WTC11 (cell line): ENCODE results near the gene FNBP1L. TPM values are rescaled to one million over a fixed set of nuclear protein-coding genes. Genes with fewer than 3 reads are reported as not detected.

ENCODE experiments used
- ATAC-seq: fragments of 200-7000 bp; cut with Tn5 transposase; 2 replicates; pipeline ENCODE4 v1.10.0; 2021; ENCODE audit warnings: mild to moderate bottlenecking, moderate library complexity
- CTCF ChIA-PET: fragments of 300-600 bp; sonication (Branson Sonifier 250); formaldehyde crosslinking; loops from one replicate; lab custom pipeline; 2021; ENCODE audit warnings: antibody characterized with exemption; lab: Charles Lee
- POLR2A ChIA-PET: fragments of 350-600 bp; sonication (Branson Sonifier 250); formaldehyde crosslinking; loops from one replicate; lab custom pipeline; 2021; ENCODE audit warnings: antibody characterized with exemption; lab: Charles Lee
- DNase-seq: peaks from one replicate; pipeline ENCODE4 v3.0.0; 2021; ENCODE audit warnings: low spot score
- H3K27ac Mint-ChIP-seq: 2 replicates; pipeline ENCODE4 v1.8.0; 2021; ENCODE audit warnings: mixed read lengths
- H3K27me3 Mint-ChIP-seq: 2 replicates; pipeline ENCODE4 v1.8.0; 2021; ENCODE audit warnings: low read depth, mild to moderate bottlenecking, moderate library complexity, mixed read lengths
- H3K36me3 Mint-ChIP-seq: 2 replicates; pipeline ENCODE4 v1.8.0; 2021; ENCODE audit warnings: mixed read lengths
- H3K4me1 Mint-ChIP-seq: 2 replicates; pipeline ENCODE4 v1.8.0; 2022; ENCODE audit warnings: mixed read lengths
- H3K4me3 Mint-ChIP-seq: 2 replicates; pipeline ENCODE4 v1.8.0; 2021; ENCODE audit warnings: mild to moderate bottlenecking, moderate library complexity, mixed read lengths
- H3K9me3 Mint-ChIP-seq: 2 replicates; pipeline ENCODE4 v1.8.0; 2021; ENCODE audit warnings: mixed read lengths
- EMX1 ChIP-seq: fragments of 250-450 bp; sonication (Bioruptor Pico); IDR thresholded peaks from 2 replicates; pipeline ENCODE4 v1.8.0; 2021; ENCODE audit warnings: mild to moderate bottlenecking
- ESRRA ChIP-seq: sonication (generic); formaldehyde crosslinking; IDR thresholded peaks from 2 replicates; pipeline ENCODE4 v1.8.1; 2022; ENCODE audit warnings: mild to moderate bottlenecking, missing genetic modification reagents, borderline replicate concordance
- JUN ChIP-seq: sonication (generic); formaldehyde crosslinking; IDR thresholded peaks from 2 replicates; pipeline ENCODE4 v1.8.0; 2023; ENCODE audit warnings: mild to moderate bottlenecking, missing genetic modification reagents
- NR2C2 ChIP-seq: sonication (generic); formaldehyde crosslinking; IDR thresholded peaks from 2 replicates; pipeline ENCODE4 v1.8.0; 2022; ENCODE audit warnings: mild to moderate bottlenecking, missing genetic modification reagents
- SMAD3 ChIP-seq: sonication (generic); formaldehyde crosslinking; IDR thresholded peaks from 2 replicates; pipeline ENCODE4 v1.8.0; 2022; ENCODE audit warnings: missing genetic modification reagents, mild to moderate bottlenecking, borderline replicate concordance
- SP1 ChIP-seq: sonication (generic); formaldehyde crosslinking; conservative IDR thresholded peaks from 2 replicates; pipeline ENCODE4 v1.8.1; 2022; ENCODE audit warnings: missing genetic modification reagents
- TCF7 ChIP-seq: sonication (generic); formaldehyde crosslinking; IDR thresholded peaks from 2 replicates; pipeline ENCODE4 v1.8.0; 2022; ENCODE audit warnings: mild to moderate bottlenecking, low read depth, missing genetic modification reagents, moderate library complexity
- TP53 ChIP-seq: sonication (generic); formaldehyde crosslinking; IDR thresholded peaks from 2 replicates; pipeline ENCODE4 v1.8.1; 2023; ENCODE audit warnings: mild to moderate bottlenecking, missing genetic modification reagents
- ZNF121 ChIP-seq: sonication (generic); formaldehyde crosslinking; IDR thresholded peaks from 2 replicates; pipeline ENCODE4 v1.8.0; 2023; ENCODE audit warnings: missing genetic modification reagents
- ZNF219 ChIP-seq: sonication (generic); formaldehyde crosslinking; IDR thresholded peaks from 2 replicates; pipeline ENCODE4 v1.8.0; 2023; ENCODE audit warnings: missing genetic modification reagents, mild to moderate bottlenecking, borderline replicate concordance
- ZNF396 ChIP-seq: fragments of 250-450 bp; sonication (Bioruptor Pico); IDR thresholded peaks from 2 replicates; pipeline ENCODE4 v1.8.0; 2021; ENCODE audit warnings: mild to moderate bottlenecking, moderate library complexity, borderline replicate concordance
- ZNF423 ChIP-seq: fragments of 250-450 bp; sonication (Bioruptor Pico); IDR thresholded peaks from 2 replicates; pipeline ENCODE4 v2.1.2; 2022; ENCODE audit warnings: mild to moderate bottlenecking, moderate library complexity
- ZNF671 ChIP-seq: fragments of 250-450 bp; sonication (Bioruptor Pico); IDR thresholded peaks from 2 replicates; pipeline ENCODE4 v1.8.0; 2021; ENCODE audit warnings: mild to moderate bottlenecking
- total RNA-seq: library from RNA; stranded (reverse); gene quantifications from 3 replicates; pipeline ENCODE4 v1.2.3, GENCODE V29; 2021
- TF ChIP-seq, protein P1 (sequence below): sonication (generic); formaldehyde crosslinking; IDR thresholded peaks from 2 replicates; pipeline ENCODE4 v1.8.1; 2022; ENCODE audit warnings: low read depth, mild to moderate bottlenecking, moderate library complexity, missing genetic modification reagents, borderline replicate concordance
- TF ChIP-seq, protein P2 (sequence below): sonication (generic); formaldehyde crosslinking; IDR thresholded peaks from 2 replicates; pipeline ENCODE4 v1.8.1; 2023; ENCODE audit warnings: mild to moderate bottlenecking, moderate library complexity, missing genetic modification reagents
- TF ChIP-seq, protein P3 (sequence below): fragments of 200-600 bp; IDR thresholded peaks from 2 replicates; pipeline ENCODE4 v1.8.0; 2022; ENCODE audit warnings: antibody characterized with exemption
- TF ChIP-seq, protein P4 (sequence below): sonication (generic); formaldehyde crosslinking; IDR thresholded peaks from 2 replicates; pipeline ENCODE4 v1.8.0; 2022; ENCODE audit warnings: mild to moderate bottlenecking, missing genetic modification reagents
- TF ChIP-seq, protein P5 (sequence below): sonication (generic); formaldehyde crosslinking; IDR thresholded peaks from 2 replicates; pipeline ENCODE4 v1.8.0; 2022; ENCODE audit warnings: mild to moderate bottlenecking, missing genetic modification reagents
- TF ChIP-seq, protein P6 (sequence below): sonication (generic); formaldehyde crosslinking; IDR thresholded peaks from 2 replicates; pipeline ENCODE4 v1.8.1; 2023; ENCODE audit warnings: mild to moderate bottlenecking, missing genetic modification reagents, moderate library complexity
- TF ChIP-seq, protein P7 (sequence below): sonication (generic); formaldehyde crosslinking; IDR thresholded peaks from 2 replicates; pipeline ENCODE4 v1.8.1; 2023; ENCODE audit warnings: mild to moderate bottlenecking, missing genetic modification reagents

Gene FNBP1L
- total RNA-seq, 1 experiment from 2014 or later, result 79.1 TPM

DNA sequence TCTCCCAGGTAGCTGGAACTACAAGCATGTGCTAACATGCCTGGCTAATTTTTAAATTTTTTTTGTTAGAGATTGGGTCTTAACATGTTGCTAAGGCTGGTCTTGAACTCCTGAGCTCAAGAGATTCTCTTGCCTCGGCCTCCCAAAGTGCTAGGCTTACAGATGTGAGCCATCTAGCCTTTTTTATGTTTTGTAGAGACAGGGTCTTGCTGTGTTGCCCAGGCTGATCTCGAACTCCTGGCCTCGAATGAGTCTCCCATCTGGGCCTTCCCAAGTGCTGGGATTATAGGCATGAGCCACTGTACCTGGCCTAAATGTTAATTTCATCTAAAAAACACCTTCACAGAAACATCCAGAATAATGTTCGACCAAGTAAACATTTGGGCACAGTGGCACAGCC lies 48.6 kb downstream of the FNBP1L start:
- no peak for ATAC-seq
- H3K27me3 Mint-ChIP-seq, result no peaks in the 10 kb centered on the region
- H3K4me3 Mint-ChIP-seq, result no peak overlapping the region
- H3K36me3 Mint-ChIP-seq, result peaks cover 10% of the 10 kb centered on the region
- H3K27ac Mint-ChIP-seq, result no peak overlapping the region
- ChIA-PET POLR2A (no interaction called here), CTCF (interaction anchor here (0.7 kb wide), 1 partner anchor 347 kb away, joined by 3 read pairs; no protein-coding TSS in a partner anchor)
- no peak for DNase-seq
- H3K4me1 Mint-ChIP-seq, result peaks cover 38% of the 10 kb centered on the region
- peaks cover 8% of the 10 kb centered on the region for H3K9me3 Mint-ChIP-seq
- TF ChIP-seq, protein P1, sequence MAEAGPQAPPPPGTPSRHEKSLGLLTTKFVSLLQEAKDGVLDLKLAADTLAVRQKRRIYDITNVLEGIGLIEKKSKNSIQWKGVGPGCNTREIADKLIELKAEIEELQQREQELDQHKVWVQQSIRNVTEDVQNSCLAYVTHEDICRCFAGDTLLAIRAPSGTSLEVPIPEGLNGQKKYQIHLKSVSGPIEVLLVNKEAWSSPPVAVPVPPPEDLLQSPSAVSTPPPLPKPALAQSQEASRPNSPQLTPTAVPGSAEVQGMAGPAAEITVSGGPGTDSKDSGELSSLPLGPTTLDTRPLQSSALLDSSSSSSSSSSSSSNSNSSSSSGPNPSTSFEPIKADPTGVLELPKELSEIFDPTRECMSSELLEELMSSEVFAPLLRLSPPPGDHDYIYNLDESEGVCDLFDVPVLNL (CRISPR knock-in tag), result no peak
- peak; percentile 76 for TF ChIP-seq ZNF121 (CRISPR knock-in tag)

DNA sequence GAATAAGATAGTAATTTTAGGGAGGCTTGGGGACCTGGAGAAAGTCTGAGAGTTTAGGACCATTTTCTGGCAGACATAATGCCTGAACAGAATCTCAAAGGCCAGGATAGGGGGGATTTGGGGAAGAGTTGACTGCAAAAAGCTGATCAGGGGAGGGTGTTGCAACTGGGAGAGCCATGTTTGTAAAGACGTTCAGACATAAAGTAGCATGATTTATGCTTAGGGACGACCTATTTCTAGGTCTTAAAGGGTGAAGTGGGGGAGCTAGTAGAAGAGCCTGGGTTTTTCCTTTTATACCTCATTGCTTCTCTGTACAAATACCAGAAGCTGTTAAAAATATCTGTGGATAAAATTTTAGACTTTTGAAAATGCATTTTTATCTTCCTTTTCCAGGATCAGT lies 51.2 kb downstream of the FNBP1L start:
- Mint-ChIP-seq H3K4me1 (peaks cover 39% of the 10 kb centered on the region), H3K27me3 (no peaks in the 10 kb centered on the region), H3K27ac (peak overlapping the region; percentile 46), H3K4me3 (no peak overlapping the region), H3K36me3 (peaks cover 15% of the 10 kb centered on the region), H3K9me3 (peaks cover 8% of the 10 kb centered on the region)
- TF ChIP-seq, protein P2, sequence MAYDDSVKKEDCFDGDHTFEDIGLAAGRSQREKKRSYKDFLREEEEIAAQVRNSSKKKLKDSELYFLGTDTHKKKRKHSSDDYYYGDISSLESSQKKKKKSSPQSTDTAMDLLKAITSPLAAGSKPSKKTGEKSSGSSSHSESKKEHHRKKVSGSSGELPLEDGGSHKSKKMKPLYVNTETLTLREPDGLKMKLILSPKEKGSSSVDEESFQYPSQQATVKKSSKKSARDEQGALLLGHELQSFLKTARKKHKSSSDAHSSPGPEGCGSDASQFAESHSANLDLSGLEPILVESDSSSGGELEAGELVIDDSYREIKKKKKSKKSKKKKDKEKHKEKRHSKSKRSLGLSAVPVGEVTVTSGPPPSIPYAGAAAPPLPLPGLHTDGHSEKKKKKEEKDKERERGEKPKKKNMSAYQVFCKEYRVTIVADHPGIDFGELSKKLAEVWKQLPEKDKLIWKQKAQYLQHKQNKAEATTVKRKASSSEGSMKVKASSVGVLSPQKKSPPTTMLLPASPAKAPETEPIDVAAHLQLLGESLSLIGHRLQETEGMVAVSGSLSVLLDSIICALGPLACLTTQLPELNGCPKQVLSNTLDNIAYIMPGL (CRISPR knock-in tag), result no peak
- TF ChIP-seq NR2C2 (CRISPR knock-in tag) (no peak), EMX1 (CRISPR knock-in tag) (no peak), ESRRA (CRISPR knock-in tag) (no peak), TCF7 (CRISPR knock-in tag) (no peak), ZNF219 (CRISPR knock-in tag) (no peak), ZNF396 (CRISPR knock-in tag) (no peak), SP1 (CRISPR knock-in tag) (no peak), TP53 (no peak), ZNF671 (CRISPR knock-in tag) (no peak), ZNF423 (CRISPR knock-in tag) (no peak), JUN (CRISPR knock-in tag) (no peak), SMAD3 (CRISPR knock-in tag) (no peak)
- TF ChIP-seq, protein P3, sequence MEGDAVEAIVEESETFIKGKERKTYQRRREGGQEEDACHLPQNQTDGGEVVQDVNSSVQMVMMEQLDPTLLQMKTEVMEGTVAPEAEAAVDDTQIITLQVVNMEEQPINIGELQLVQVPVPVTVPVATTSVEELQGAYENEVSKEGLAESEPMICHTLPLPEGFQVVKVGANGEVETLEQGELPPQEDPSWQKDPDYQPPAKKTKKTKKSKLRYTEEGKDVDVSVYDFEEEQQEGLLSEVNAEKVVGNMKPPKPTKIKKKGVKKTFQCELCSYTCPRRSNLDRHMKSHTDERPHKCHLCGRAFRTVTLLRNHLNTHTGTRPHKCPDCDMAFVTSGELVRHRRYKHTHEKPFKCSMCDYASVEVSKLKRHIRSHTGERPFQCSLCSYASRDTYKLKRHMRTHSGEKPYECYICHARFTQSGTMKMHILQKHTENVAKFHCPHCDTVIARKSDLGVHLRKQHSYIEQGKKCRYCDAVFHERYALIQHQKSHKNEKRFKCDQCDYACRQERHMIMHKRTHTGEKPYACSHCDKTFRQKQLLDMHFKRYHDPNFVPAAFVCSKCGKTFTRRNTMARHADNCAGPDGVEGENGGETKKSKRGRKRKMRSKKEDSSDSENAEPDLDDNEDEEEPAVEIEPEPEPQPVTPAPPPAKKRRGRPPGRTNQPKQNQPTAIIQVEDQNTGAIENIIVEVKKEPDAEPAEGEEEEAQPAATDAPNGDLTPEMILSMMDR, result no peak
- TF ChIP-seq, protein P4, sequence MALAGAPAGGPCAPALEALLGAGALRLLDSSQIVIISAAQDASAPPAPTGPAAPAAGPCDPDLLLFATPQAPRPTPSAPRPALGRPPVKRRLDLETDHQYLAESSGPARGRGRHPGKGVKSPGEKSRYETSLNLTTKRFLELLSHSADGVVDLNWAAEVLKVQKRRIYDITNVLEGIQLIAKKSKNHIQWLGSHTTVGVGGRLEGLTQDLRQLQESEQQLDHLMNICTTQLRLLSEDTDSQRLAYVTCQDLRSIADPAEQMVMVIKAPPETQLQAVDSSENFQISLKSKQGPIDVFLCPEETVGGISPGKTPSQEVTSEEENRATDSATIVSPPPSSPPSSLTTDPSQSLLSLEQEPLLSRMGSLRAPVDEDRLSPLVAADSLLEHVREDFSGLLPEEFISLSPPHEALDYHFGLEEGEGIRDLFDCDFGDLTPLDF, result no peak
- TF ChIP-seq, protein P5, sequence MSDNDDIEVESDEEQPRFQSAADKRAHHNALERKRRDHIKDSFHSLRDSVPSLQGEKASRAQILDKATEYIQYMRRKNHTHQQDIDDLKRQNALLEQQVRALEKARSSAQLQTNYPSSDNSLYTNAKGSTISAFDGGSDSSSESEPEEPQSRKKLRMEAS (CRISPR knock-in tag), result no peak
- TF ChIP-seq, protein P6, sequence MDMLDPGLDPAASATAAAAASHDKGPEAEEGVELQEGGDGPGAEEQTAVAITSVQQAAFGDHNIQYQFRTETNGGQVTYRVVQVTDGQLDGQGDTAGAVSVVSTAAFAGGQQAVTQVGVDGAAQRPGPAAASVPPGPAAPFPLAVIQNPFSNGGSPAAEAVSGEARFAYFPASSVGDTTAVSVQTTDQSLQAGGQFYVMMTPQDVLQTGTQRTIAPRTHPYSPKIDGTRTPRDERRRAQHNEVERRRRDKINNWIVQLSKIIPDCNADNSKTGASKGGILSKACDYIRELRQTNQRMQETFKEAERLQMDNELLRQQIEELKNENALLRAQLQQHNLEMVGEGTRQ, result no peak
- TF ChIP-seq, protein P7, sequence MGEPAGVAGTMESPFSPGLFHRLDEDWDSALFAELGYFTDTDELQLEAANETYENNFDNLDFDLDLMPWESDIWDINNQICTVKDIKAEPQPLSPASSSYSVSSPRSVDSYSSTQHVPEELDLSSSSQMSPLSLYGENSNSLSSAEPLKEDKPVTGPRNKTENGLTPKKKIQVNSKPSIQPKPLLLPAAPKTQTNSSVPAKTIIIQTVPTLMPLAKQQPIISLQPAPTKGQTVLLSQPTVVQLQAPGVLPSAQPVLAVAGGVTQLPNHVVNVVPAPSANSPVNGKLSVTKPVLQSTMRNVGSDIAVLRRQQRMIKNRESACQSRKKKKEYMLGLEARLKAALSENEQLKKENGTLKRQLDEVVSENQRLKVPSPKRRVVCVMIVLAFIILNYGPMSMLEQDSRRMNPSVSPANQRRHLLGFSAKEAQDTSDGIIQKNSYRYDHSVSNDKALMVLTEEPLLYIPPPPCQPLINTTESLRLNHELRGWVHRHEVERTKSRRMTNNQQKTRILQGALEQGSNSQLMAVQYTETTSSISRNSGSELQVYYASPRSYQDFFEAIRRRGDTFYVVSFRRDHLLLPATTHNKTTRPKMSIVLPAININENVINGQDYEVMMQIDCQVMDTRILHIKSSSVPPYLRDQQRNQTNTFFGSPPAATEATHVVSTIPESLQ (CRISPR knock-in tag), result no peak
- ATAC-seq, result no peak
- ChIA-PET CTCF (interaction anchor here (1.7 kb wide), 1 partner anchor 194 kb away, joined by 5 read pairs; no protein-coding TSS in a partner anchor), POLR2A (no interaction called here)
- no peak for DNase-seq
